GM23338 (cell line): ENCODE results near the gene RAB11A. TPM values are rescaled to one million over a fixed set of nuclear protein-coding genes. Genes with fewer than 3 reads are reported as not detected.

Experiments
- NANOG ChIP-seq: IDR thresholded peaks from 2 replicates; pipeline ENCODE4 v1.6.1; 2016; ENCODE audit warnings: antibody characterized with exemption, borderline replicate concordance
- POLR2AphosphoS5 ChIP-seq: IDR thresholded peaks from 2 replicates; pipeline ENCODE4 v1.6.1; 2016; ENCODE audit warnings: antibody characterized with exemption, low read depth
- STAT1 ChIP-seq: IDR thresholded peaks from one replicate; pipeline ENCODE4 v1.6.1; 2016; ENCODE audit warnings: antibody characterized with exemption; ENCODE audit not compliant: unreplicated experiment
- ZNF331 ChIP-seq: fragments of 250-450 bp; sonication (Bioruptor Pico); IDR thresholded peaks from 2 replicates; pipeline ENCODE4 v1.5.0; 2020; ENCODE audit warnings: low read depth, mild to moderate bottlenecking, moderate library complexity
- polyA plus RNA-seq: library from polyadenylated mRNA; unstranded; fragments of >200 nt; fragmentation: Nextera tagmentation; extraction: Ambion mirVana; gene quantifications from 2 replicates; pipeline ENCODE4 v1.2.1, GENCODE V29; 2016
- total RNA-seq: library from RNA; depleted of rRNA; stranded (reverse); fragments of >200 nt; shearing (Covaris generic); gene quantifications from 2 replicates; pipeline ENCODE4 v1.2.3, GENCODE V29; 2014
- TF ChIP-seq, protein P1 (sequence below): fragments of 250-450 bp; sonication (Bioruptor Pico); IDR thresholded peaks from 2 replicates; pipeline ENCODE4 v1.5.0; 2020; ENCODE audit warnings: mild to moderate bottlenecking, moderate library complexity
- TF ChIP-seq, protein P2 (sequence below): IDR thresholded peaks from one replicate; pipeline ENCODE4 v1.6.1; 2018; ENCODE audit warnings: antibody characterized with exemption; ENCODE audit not compliant: unreplicated experiment

The RAB11A gene
- total and polyA plus RNA-seq, 2 experiments from 2014 or later = 251 to 369 TPM

GRCh38 chr15:65916041-65916663 lies 46.9 kb downstream of the RAB11A start (continued):
- TF ChIP-seq, protein P1, sequence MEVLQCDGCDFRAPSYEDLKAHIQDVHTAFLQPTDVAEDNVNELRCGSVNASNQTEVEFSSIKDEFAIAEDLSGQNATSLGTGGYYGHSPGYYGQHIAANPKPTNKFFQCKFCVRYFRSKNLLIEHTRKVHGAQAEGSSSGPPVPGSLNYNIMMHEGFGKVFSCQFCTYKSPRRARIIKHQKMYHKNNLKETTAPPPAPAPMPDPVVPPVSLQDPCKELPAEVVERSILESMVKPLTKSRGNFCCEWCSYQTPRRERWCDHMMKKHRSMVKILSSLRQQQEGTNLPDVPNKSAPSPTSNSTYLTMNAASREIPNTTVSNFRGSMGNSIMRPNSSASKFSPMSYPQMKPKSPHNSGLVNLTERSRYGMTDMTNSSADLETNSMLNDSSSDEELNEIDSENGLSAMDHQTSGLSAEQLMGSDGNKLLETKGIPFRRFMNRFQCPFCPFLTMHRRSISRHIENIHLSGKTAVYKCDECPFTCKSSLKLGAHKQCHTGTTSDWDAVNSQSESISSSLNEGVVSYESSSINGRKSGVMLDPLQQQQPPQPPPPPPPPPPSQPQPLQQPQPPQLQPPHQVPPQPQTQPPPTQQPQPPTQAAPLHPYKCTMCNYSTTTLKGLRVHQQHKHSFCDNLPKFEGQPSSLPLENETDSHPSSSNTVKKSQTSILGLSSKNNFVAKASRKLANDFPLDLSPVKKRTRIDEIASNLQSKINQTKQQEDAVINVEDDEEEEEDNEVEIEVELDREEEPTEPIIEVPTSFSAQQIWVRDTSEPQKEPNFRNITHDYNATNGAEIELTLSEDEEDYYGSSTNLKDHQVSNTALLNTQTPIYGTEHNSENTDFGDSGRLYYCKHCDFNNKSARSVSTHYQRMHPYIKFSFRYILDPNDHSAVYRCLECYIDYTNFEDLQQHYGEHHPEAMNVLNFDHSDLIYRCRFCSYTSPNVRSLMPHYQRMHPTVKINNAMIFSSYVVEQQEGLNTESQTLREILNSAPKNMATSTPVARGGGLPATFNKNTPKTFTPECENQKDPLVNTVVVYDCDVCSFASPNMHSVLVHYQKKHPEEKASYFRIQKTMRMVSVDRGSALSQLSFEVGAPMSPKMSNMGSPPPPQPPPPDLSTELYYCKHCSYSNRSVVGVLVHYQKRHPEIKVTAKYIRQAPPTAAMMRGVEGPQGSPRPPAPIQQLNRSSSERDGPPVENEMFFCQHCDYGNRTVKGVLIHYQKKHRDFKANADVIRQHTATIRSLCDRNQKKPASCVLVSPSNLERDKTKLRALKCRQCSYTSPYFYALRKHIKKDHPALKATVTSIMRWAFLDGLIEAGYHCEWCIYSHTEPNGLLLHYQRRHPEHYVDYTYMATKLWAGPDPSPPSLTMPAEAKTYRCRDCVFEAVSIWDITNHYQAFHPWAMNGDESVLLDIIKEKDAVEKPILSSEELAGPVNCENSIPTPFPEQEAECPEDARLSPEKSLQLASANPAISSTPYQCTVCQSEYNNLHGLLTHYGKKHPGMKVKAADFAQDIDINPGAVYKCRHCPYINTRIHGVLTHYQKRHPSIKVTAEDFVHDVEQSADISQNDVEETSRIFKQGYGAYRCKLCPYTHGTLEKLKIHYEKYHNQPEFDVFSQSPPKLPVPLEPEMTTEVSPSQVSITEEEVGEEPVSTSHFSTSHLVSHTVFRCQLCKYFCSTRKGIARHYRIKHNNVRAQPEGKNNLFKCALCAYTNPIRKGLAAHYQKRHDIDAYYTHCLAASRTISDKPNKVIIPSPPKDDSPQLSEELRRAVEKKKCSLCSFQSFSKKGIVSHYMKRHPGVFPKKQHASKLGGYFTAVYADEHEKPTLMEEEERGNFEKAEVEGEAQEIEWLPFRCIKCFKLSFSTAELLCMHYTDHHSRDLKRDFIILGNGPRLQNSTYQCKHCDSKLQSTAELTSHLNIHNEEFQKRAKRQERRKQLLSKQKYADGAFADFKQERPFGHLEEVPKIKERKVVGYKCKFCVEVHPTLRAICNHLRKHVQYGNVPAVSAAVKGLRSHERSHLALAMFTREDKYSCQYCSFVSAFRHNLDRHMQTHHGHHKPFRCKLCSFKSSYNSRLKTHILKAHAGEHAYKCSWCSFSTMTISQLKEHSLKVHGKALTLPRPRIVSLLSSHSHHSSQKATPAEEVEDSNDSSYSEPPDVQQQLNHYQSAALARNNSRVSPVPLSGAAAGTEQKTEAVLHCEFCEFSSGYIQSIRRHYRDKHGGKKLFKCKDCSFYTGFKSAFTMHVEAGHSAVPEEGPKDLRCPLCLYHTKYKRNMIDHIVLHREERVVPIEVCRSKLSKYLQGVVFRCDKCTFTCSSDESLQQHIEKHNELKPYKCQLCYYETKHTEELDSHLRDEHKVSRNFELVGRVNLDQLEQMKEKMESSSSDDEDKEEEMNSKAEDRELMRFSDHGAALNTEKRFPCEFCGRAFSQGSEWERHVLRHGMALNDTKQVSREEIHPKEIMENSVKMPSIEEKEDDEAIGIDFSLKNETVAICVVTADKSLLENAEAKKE = no peak
- TF ChIP-seq STAT1 = no peak
- TF ChIP-seq ZNF331 (CRISPR knock-in tag) = no peak
- no peak for TF ChIP-seq POLR2AphosphoS5
- TF ChIP-seq, protein P2, sequence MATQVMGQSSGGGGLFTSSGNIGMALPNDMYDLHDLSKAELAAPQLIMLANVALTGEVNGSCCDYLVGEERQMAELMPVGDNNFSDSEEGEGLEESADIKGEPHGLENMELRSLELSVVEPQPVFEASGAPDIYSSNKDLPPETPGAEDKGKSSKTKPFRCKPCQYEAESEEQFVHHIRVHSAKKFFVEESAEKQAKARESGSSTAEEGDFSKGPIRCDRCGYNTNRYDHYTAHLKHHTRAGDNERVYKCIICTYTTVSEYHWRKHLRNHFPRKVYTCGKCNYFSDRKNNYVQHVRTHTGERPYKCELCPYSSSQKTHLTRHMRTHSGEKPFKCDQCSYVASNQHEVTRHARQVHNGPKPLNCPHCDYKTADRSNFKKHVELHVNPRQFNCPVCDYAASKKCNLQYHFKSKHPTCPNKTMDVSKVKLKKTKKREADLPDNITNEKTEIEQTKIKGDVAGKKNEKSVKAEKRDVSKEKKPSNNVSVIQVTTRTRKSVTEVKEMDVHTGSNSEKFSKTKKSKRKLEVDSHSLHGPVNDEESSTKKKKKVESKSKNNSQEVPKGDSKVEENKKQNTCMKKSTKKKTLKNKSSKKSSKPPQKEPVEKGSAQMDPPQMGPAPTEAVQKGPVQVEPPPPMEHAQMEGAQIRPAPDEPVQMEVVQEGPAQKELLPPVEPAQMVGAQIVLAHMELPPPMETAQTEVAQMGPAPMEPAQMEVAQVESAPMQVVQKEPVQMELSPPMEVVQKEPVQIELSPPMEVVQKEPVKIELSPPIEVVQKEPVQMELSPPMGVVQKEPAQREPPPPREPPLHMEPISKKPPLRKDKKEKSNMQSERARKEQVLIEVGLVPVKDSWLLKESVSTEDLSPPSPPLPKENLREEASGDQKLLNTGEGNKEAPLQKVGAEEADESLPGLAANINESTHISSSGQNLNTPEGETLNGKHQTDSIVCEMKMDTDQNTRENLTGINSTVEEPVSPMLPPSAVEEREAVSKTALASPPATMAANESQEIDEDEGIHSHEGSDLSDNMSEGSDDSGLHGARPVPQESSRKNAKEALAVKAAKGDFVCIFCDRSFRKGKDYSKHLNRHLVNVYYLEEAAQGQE = no peak
- TF ChIP-seq NANOG = no peak
